IMR-90 (cell line): ENCODE measurements around the gene FAIM. TPM values are rescaled to one million over a fixed set of nuclear protein-coding genes. Genes with fewer than 3 reads are reported as not detected.
"Not testable (repeated sequence)": the region's sequence is repeated elsewhere in the genome, so short reads cannot be mapped to it uniquely, and the experiment has no call there.

Experiments
- ATAC-seq: fragments of 200-7000 bp; cut with Tn5 transposase; 2 replicates; pipeline ENCODE4 v1.9.1; 2020; ENCODE audit warnings: low read depth, mild to moderate bottlenecking, moderate library complexity
- BruUV-seq: library from RNA; stranded (reverse); fragments of 400-500 nt; replicated peaks from 2 replicates; lab custom pipeline; 2021; lab: Mats Ljungman, UMichigan
- CTCF ChIA-PET: fragments of 300-600 bp; formaldehyde crosslinking; extraction: SDS; loops from one replicate; lab custom pipeline; 2021; ENCODE audit warnings: antibody characterized with exemption; lab: Yijun Ruan, JAX
- POLR2A ChIA-PET: fragments of 300-600 bp; sonication (Branson Sonifier 250); formaldehyde crosslinking; loops from one replicate; lab custom pipeline; 2022; ENCODE audit warnings: antibody characterized with exemption; ENCODE audit not compliant: unreplicated experiment; lab: Charles Lee
- DNase-seq: peaks from one replicate; pipeline ENCODE4 v3.0.0; 2013
- H2AFZ ChIP-seq: replicated peaks from 2 replicates; pipeline ENCODE3; 2013; ENCODE audit warnings: low read length, mild to moderate bottlenecking; ENCODE audit not compliant: poor library complexity
- H2AK5ac ChIP-seq: 2 replicates; pipeline ENCODE4 v1.6.1; 2013; ENCODE audit warnings: low read depth, low read length, inconsistent platforms
- H2AK9ac ChIP-seq: replicated peaks from 2 replicates; pipeline ENCODE3; 2013; ENCODE audit warnings: mild to moderate bottlenecking, low read depth, low read length, moderate library complexity; ENCODE audit not compliant: poor library complexity
- H2BK120ac ChIP-seq: 2 replicates; pipeline ENCODE4 v1.6.1; 2013; ENCODE audit warnings: low read depth, low read length, inconsistent platforms
- H2BK15ac ChIP-seq: 3 replicates; pipeline ENCODE4 v1.6.1; 2013; ENCODE audit warnings: low read depth, low read length, inconsistent platforms
- H2BK20ac ChIP-seq: 2 replicates; pipeline ENCODE4 v1.6.1; 2013; ENCODE audit warnings: low read depth, mild to moderate bottlenecking, inconsistent platforms, low read length, moderate library complexity
- H2BK5ac ChIP-seq: 2 replicates; pipeline ENCODE4 v1.6.1; 2013; ENCODE audit warnings: mild to moderate bottlenecking, low read depth, low read length, inconsistent platforms; ENCODE audit not compliant: poor library complexity, severe bottlenecking
- H3K14ac ChIP-seq: replicated peaks from 2 replicates; pipeline ENCODE4 v1.6.1; 2013; ENCODE audit warnings: low read depth, low read length, inconsistent platforms
- H3K18ac ChIP-seq: 2 replicates; pipeline ENCODE4 v1.6.1; 2013; ENCODE audit warnings: low read depth, low read length, control low read depth
- H3K23ac ChIP-seq: 2 replicates; pipeline ENCODE4 v1.6.1; 2013; ENCODE audit warnings: low read depth, low read length, inconsistent platforms
- H3K27ac ChIP-seq: 2 replicates; pipeline ENCODE4 v1.5.1; 2013; ENCODE audit warnings: mild to moderate bottlenecking, control low read depth, low read length; ENCODE audit not compliant: insufficient read depth
- H3K27me3 ChIP-seq: 2 replicates; pipeline ENCODE4 v1.6.1; 2013; ENCODE audit warnings: low read length; ENCODE audit not compliant: control insufficient read depth, insufficient read depth
- H3K36me3 ChIP-seq: 2 replicates; pipeline ENCODE4 v1.6.1; 2013; ENCODE audit warnings: low read length, mixed read lengths; ENCODE audit not compliant: control insufficient read depth, insufficient read depth
- H3K4ac ChIP-seq: 2 replicates; pipeline ENCODE4 v1.6.1; 2013; ENCODE audit warnings: low read depth, low read length, inconsistent platforms
- H3K4me1 ChIP-seq: 2 replicates; pipeline ENCODE4 v1.6.1; 2013; ENCODE audit warnings: low read length, mixed read lengths; ENCODE audit not compliant: control insufficient read depth, insufficient read depth
- H3K4me2 ChIP-seq: 2 replicates; pipeline ENCODE4 v1.6.1; 2013; ENCODE audit warnings: low read depth, mild to moderate bottlenecking, control low read depth, low read length, moderate library complexity
- H3K4me3 ChIP-seq: 2 replicates; pipeline ENCODE4 v1.5.1; 2013; ENCODE audit warnings: low read depth, mild to moderate bottlenecking, control low read depth, low read length, moderate library complexity; ENCODE audit not compliant: insufficient read depth
- H3K56ac ChIP-seq: 2 replicates; pipeline ENCODE4 v1.6.1; 2013; ENCODE audit warnings: low read length, inconsistent platforms; ENCODE audit not compliant: insufficient read depth; ENCODE audit errors: extremely low read depth
- H3K79me1 ChIP-seq, 2 experiments: 2 replicates each; pipeline ENCODE4 v1.6.1; 2013; ENCODE audit warnings: low read length in 2 of 2, inconsistent platforms in 1 of 2, low read depth in 1 of 2
- H3K9ac ChIP-seq: 2 replicates; pipeline ENCODE4 v1.6.1; 2013; ENCODE audit warnings: low read depth, low read length, control low read depth
- H3K9me1 ChIP-seq: 2 replicates; pipeline ENCODE4 v1.6.1; 2013; ENCODE audit warnings: low read length, inconsistent platforms; ENCODE audit not compliant: insufficient read depth
- H3K9me3 ChIP-seq: 2 replicates; pipeline ENCODE4 v1.6.1; 2013; ENCODE audit warnings: low read length; ENCODE audit not compliant: control insufficient read depth, insufficient read depth
- H4K20me1 ChIP-seq: 2 replicates; pipeline ENCODE4 v1.6.1; 2013; ENCODE audit warnings: low read length, inconsistent platforms; ENCODE audit not compliant: insufficient read depth
- H4K5ac ChIP-seq: 2 replicates; pipeline ENCODE4 v1.6.1; 2013; ENCODE audit warnings: mild to moderate bottlenecking, low read depth, low read length, control low read depth
- H4K8ac ChIP-seq, 2 experiments: 2 replicates each; pipeline ENCODE4 v1.6.1; 2013; ENCODE audit warnings: low read depth in 2 of 2, low read length in 2 of 2, control low read depth in 1 of 2, inconsistent platforms in 1 of 2
- H4K91ac ChIP-seq: 2 replicates; pipeline ENCODE4 v1.6.1; 2013; ENCODE audit warnings: low read depth, low read length, inconsistent platforms; ENCODE audit not compliant: insufficient read depth
- MAZ ChIP-seq: IDR thresholded peaks from 2 replicates; pipeline ENCODE4 v1.6.1; 2012; ENCODE audit warnings: low read depth, mild to moderate bottlenecking, low read length, improper control_type of control experiment, moderate library complexity, borderline replicate concordance
- NFE2L2 ChIP-seq: fragments of 150-350 bp; IDR thresholded peaks from 2 replicates; pipeline ENCODE4 v1.6.1; 2016; ENCODE audit warnings: low read depth, mild to moderate bottlenecking, low read length
- SMC3 ChIP-seq: fragments of 150-350 bp; IDR thresholded peaks from 2 replicates; pipeline ENCODE4 v1.6.1; 2016; ENCODE audit warnings: low read depth, mild to moderate bottlenecking, antibody characterized with exemption, low read length, moderate library complexity
- WGBS, 2 experiments: methylation state at CpG; one replicate each; pipeline versions ENCODE4 v1.1.5 to v1.1.7; 2013; ENCODE audit warnings: missing lambda C conversion rate in 2 of 2; ENCODE audit not compliant: insufficient read length in 1 of 2; ENCODE audit errors: extremely low coverage in 2 of 2; 5-methylcytosine and 5-hydroxymethylcytosine counted together
- dilution Hi-C: fragments of 300-500 bp; cut with HindIII; formaldehyde crosslinking; loops from one replicate; pipeline ENCODE4 v1.14.3; 2018; ENCODE audit warnings: low sequenced_read_pairs; ENCODE audit not compliant: unreplicated experiment
- in situ Hi-C: fragments of 300-500 bp; cut with MboI; formaldehyde crosslinking; loops from 3 replicates; pipeline ENCODE4 v1.14.3; 2019; ENCODE audit warnings: low sequenced_read_pairs, inconsistent platforms, mixed read lengths
- intact Hi-C: fragments of 100-400 bp; cut with micrococcal nuclease; formaldehyde crosslinking; loops from 2 replicates; pipeline ENCODE4 v1.10.0; 2022
- polyA plus RNA-seq, 3 experiments: library from polyadenylated mRNA; depleted of rRNA; stranded (reverse); fragments of >200 nt; gene quantifications; 2 replicates each; pipeline ENCODE4 v1.2.3, GENCODE V29; 2012; ENCODE audit warnings: low replicate concordance in 1 of 3
- total RNA-seq: library from RNA; depleted of rRNA; stranded (reverse); fragments of >200 nt; gene quantifications from 2 replicates; pipeline ENCODE4 v1.2.3, GENCODE V29; 2012

The FAIM gene
- total and polyA plus RNA-seq, 2 of the 4 experiments (the other 2 are of a cell fraction): 2.5 to 3.4 TPM

DNA sequence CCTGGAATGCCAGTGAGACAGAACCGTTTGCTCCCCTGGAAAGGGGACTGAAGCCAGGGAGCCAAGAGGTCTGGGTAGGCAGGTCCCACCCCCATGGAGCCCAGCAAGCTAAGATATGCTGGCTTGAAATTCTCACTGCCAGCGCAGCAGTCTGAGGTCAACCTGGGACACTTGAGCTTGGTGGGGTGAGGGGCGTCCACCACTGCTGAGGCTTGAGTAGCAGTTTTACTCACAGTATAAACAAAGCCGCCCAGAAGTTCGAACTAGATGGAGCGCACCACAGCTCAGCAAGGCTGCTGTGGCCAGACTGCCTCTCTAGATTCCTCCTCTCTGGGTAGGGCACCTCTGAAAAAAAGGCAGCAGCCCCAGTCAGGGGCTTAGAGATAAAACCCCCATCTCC is 48.1 kb upstream of the FAIM start:
- H3K9me3 ChIP-seq: peaks cover 3% of the 10 kb centered on the region; the same call in 1 of the 2 replicates
- no peak overlapping the region for H2BK120ac ChIP-seq
- no peak overlapping the region for H3K9ac ChIP-seq
- H3K36me3 ChIP-seq: peaks cover 3% of the 10 kb centered on the region; the same call in 1 of the 2 replicates
- no peaks in the 10 kb centered on the region; a peak in 2 of 4 replicates for H3K79me1 ChIP-seq
- in situ Hi-C loops (no loop called here), dilution Hi-C loops (no loop called here), intact Hi-C loops (no loop called here)
- no peak for ATAC-seq
- CTCF ChIA-PET: no interaction called here
- no peak overlapping the region for H4K5ac ChIP-seq
- H3K27me3 ChIP-seq: no peaks in the 10 kb centered on the region
- no peak overlapping the region for H3K27ac ChIP-seq
- no peak overlapping the region for H3K56ac ChIP-seq
- DNase-seq: no peak
- H4K8ac ChIP-seq: no peak overlapping the region
- H3K23ac ChIP-seq: no peak overlapping the region
- H3K18ac ChIP-seq: no peak overlapping the region
- POLR2A ChIA-PET: no interaction called here
- H2BK15ac ChIP-seq: no peak overlapping the region
- no peak overlapping the region for H2AK5ac ChIP-seq
- no peaks in the 10 kb centered on the region for H3K4me1 ChIP-seq
- no peak overlapping the region for H3K4me3 ChIP-seq
- TF ChIP-seq NFE2L2 (no peak), MAZ (no peak), SMC3 (no peak)
- WGBS, 2 experiments: 100% methylated on average over 1 of the region's 6 CpGs; no CpG with 5 or more reads in 1 of the 2 experiments
- H3K14ac ChIP-seq: no peak overlapping the region
- H4K91ac ChIP-seq: no peak overlapping the region
- no peak overlapping the region for H3K4me2 ChIP-seq
- H2AFZ ChIP-seq: no peak overlapping the region
- no peak overlapping the region for H3K4ac ChIP-seq
- H2BK20ac ChIP-seq: no peak overlapping the region
- no TSS peak for BruUV-seq
- H4K20me1 ChIP-seq: no peaks in the 10 kb centered on the region
- no peaks in the 10 kb centered on the region for H3K9me1 ChIP-seq
- H2AK9ac ChIP-seq: no peak overlapping the region
- H2BK5ac ChIP-seq: no peak overlapping the region

GRCh38 chr3:138562902-138563301 is 45.7 kb upstream of the FAIM start:
- H3K27me3 ChIP-seq, BruUV-seq, H3K18ac ChIP-seq, H3K9me3 ChIP-seq, H2AFZ ChIP-seq, in situ Hi-C loops, H3K36me3 ChIP-seq, H3K9me1 ChIP-seq, CTCF ChIA-PET, H2BK15ac ChIP-seq, H3K4me3 ChIP-seq, H3K4me1 ChIP-seq, H2BK20ac ChIP-seq, H3K56ac ChIP-seq, H3K14ac ChIP-seq, H3K23ac ChIP-seq, H2AK9ac ChIP-seq, H4K5ac ChIP-seq, H2BK5ac ChIP-seq, H4K20me1 ChIP-seq, DNase-seq, ATAC-seq, H2AK5ac ChIP-seq, H3K79me1 ChIP-seq, H3K4ac ChIP-seq, H2BK120ac ChIP-seq, H3K9ac ChIP-seq, H4K8ac ChIP-seq, intact Hi-C loops, H3K4me2 ChIP-seq, H3K27ac ChIP-seq, H4K91ac ChIP-seq, POLR2A ChIA-PET, dilution Hi-C loops: not testable (repeated sequence)
- no CpG with 5 or more reads among the region's 1 CpG for WGBS, 2 experiments
